CD1c-positive myeloid dendritic cell (primary cell): ENCODE measurements around the gene ARG2.
A peak's percentile ranks its signal among the peaks of the same experiment; 100 is the strongest.

Source experiments
- DNase-seq: peaks from one replicate; pipeline ENCODE4 v3.0.0-alpha.2; 2016; ENCODE audit errors: extremely low spot score

The ARG2 gene

DNA sequence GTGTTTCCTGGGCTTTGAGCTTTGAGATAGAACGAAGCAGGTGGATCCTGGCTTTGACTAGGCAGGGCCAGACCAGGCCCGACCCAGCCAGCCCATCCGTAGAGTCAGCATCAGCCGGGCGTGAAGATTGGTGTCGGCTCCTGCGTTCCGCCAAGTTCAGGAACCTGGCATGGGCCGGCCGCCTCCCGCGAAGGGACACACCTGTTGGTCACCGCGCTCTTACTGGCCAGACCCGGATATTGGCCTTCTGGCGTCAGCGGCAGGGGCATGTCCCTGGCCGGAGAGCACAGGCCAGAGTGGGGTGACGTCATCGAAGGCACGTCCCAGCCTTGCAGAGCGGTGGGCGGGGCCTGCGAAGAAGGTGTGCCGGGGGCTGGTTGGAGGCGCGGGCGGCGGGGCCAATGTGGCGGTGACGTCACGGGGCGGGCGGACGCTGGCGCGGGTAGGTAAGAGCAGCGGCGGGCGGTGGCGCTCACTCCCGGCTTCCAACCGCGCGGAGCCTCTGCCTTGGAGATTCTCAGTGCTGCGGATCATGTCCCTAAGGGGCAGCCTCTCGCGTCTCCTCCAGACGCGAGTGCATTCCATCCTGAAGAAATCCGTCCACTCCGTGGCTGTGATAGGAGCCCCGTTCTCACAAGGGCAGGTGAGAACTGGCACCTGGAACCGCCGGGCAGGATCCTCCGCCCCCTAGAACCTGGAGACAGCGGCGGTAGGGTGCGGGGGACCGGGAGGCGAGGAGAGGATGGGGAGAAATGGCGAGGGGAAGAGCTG lies at the start of gene ARG2:
Gene ARG2 (plus strand): TSS at position 475 of the 771 bp plus-strand sequence. CDS start 58 bp downstream, at position 533.
- peak; percentile 95 for DNase-seq

DNA sequence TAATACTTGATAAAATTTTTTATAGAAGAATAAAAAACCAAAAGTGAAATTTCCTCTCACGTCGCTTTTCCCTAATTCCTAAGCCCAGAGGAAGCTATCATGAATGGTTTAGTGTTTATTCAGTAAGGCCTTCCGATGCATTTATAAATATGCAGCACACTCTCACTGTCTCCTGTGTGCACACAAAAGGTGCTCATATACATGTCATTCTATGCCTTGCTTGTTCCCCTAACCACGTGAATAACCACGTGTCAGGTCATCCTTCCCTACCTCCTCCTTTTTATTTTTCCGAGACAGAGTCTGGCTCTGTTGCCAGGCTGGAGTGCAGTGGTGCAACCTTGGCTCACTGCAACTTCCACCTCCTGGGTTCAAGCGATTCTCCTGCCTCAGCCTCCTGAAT lies 49.3 kb upstream of the ARG2 start:
- no peak for DNase-seq

DNA sequence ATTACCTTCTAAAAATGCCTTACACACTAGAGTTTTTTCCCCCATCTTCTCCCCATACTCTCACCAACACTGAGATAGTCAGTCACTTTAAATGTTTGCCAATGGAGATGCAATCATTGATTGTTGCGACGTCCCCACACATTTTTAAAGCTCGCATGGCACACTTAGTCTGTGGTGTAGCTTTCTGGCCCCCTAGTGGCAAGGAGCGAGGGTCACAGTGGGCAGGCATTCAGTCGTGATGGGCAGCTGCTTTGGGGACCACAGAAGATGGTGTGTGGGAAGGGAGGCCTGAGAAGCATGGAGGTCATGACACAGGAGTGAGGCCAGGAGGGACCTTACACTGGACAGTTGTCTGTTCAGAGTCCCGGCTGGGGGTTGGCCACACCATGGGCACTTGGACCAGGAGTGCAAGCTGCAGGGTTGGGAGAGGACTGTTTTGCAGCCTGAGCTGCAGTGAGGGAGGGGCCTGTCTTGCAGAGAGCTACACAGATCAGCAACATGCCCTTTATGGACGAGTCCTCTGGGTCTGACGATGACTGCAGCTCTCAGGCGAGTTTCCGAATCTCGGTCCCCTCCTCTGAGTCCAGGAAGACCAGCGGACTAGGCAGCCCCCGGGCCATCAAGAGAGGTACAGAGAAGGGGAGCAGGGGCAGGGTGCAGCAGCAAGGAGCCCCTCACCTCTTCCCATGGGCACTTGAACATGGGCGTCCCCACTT lies 48.3 kb upstream of the ARG2 start:
- DNase-seq, result peak; percentile 74

DNA sequence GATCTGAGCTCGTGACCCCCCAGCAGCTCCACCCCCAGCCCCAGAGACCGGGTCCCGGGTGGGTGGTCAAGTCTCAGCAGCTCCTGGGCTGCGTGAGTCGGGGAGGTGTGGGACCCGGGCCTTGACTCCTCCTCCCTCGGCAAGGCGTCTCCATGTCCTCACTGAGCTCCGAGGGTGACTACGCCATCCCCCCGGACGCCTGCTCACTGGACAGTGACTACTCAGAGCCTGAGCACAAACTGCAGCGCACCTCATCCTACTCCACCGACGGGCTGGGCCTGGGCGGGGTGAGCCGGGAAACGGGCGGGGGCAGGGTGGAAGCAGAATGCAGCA lies 47.8 kb upstream of the ARG2 start:
- no peak for DNase-seq

DNA sequence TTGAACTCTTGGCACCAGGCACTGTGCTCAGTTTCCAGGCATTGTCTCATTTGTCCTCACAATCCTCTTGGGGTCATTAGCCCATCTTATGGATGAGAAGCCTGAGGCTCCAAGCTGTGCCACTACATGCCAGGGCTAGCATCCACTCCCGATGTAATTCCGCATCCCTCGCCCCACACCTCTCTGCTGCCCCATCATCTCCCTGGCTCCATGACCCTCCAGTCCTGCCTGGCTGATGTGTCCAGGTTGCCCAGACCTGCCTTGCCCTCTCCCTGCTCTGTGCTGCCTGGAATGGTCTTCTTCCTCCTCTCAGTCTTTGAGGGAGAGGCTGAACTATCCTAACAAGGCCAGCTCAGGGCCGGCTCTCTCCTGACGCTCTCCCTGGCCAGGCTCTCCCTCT lies 47.1 kb upstream of the ARG2 start:
- no peak for DNase-seq

DNA sequence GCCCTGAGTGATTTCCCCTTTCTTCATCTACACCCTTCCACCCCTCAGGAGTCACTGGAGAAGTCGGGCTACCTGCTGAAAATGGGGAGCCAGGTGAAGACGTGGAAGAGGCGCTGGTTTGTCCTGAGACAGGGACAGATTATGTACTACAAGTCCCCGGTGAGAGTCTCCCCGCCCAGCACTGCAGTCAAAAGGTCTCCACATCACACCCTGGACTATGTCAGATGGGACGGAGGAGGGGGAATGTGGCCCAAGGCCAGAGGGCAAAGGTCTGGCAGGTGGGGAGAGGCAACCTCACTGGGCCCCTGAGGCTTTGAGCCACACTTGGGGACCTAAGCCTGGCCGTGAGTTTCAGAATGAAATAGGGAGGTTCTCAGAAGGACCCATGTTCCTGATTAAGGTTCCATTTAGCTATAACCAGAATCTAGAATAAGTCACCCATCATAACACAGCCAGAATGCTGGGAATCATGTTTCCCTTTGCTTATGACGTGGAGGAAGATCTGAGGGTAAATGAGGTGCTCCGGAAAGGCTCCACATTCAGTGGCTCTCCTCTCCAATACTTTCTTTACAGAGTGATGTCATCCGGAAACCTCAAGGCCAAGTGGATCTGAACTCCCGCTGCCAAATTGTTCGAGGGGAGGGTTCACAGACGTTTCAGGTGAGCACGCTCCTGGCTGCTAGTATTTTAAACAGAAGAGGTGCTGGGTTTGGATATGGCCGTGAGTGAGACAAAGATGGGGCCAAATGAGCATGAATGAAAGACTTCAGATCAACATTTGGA lies 46.3 kb upstream of the ARG2 start:
- DNase-seq, result no peak

DNA sequence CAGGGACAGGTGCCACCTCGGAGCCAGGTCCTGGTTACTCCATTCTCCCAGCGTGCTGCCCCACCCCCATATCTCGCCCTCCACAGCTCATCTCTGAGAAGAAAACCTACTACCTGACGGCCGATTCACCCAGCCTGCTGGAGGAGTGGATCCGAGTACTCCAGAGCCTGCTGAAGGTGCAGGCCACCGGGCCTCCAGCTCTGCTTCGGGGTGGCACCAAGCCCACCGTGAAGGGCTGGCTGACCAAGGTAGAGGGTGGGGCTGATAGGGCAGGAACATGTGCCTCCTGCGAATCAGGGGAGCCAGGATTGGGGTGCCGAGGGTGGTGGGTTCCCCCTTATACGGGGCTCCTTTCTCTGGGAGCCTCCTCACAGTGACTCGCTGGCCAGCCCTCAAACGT lies 45.6 kb upstream of the ARG2 start:
- DNase-seq, result no peak

DNA sequence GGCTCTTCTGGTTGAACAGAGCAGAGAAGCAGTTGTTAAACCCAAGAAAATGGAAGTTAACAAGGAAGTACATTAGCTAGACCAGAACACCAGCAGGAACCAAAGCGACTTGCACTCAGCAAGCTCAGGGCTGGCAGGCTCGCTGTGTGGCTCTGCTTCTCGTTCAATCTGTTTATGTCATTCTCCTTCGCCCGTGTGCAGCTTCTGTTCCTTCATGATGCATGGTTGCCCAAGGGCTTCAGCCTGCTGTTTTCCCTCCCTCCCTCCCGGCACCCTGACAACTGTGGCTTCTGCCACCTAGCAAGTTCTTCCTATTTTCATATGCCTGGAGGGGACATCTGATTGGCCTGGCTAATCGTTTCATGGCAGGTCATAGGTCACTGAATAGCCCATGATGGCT lies 44.9 kb upstream of the ARG2 start:
- DNase-seq, result peak; percentile 15

DNA sequence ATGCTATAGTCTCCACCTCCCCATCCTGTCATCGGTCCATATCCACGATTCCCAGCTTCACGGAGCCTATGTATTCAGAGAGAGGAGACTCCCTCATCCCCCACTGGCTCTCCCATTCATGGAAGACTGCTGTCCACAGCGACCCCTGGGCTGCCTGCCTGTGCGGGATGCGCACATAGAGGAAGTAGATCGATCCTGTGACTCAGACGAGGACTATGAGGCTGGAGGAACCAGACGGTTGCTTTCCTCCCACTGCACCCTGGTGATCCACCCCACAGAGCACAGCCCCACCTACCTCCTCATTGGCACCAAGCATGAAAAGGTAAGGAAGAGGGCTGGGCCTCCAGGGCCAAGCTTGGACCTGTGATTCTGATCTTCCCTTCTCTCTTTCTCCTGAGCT lies 44.0 kb upstream of the ARG2 start:
- peak; percentile 78 for DNase-seq

DNA sequence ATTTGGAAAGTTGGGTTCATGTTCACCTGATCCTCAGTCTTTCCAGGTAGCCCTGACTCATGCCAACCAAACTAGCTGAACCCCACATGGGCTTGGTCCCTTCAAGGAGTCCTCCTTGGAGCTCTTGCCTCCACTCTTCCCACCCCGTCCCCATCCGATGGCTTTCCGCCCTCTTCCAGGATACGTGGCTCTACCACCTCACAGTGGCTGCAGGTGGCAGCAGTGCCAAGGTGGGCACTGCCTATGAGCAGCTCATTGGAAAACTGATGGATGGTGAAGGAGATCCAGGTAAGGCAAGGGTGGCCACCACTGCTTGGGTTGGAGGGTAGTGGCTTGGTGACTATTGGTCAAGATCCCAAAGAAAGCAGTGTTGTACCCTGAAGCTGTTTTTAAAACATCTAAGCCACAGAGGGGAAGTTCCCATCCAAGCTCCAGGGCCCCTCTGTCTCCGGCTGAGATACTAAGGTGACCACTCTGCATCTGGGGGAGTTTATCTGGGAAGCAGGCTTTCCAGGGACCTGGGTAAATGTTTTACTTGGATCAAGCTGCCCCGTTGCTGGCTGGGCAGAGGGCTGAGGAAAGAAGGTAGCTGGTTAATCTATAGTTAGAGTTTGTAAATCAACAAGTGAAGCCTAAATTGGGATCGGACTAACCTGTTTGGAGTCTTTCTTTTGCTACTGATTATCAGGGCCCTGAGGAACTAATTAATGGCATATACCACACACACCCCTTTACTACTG lies 43.3 kb upstream of the ARG2 start:
- DNase-seq, result no peak

DNA sequence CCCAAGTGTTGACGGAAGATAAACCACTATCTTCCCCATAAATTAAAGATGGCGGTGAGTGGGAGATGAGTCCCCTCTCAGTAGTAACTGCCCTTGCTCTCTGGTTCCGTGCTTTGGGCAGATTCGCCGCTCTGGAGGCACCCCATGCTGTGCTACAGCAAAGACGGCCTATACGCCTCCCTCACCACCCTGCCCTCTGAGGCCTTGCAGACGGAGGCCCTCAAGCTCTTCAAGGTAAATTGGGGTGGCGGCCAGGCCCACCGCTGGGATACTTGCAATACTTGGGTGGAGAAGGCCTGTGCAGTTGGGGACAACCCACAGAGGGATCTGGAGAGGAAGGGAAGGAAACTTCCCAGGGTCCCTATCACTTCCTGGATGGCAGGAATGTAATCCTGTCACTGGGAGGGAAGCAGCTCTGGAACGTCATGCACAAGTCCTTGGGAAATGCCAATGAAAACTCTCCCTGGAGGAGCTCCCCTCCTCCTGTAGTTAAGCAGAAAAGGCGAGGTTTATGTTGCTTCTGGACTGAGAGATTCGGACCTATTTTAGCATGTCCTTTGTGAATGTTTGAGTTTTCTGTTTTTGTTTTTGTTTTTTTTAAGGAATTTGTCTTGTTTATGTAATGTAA lies 42.4 kb upstream of the ARG2 start:
- DNase-seq, result no peak

DNA sequence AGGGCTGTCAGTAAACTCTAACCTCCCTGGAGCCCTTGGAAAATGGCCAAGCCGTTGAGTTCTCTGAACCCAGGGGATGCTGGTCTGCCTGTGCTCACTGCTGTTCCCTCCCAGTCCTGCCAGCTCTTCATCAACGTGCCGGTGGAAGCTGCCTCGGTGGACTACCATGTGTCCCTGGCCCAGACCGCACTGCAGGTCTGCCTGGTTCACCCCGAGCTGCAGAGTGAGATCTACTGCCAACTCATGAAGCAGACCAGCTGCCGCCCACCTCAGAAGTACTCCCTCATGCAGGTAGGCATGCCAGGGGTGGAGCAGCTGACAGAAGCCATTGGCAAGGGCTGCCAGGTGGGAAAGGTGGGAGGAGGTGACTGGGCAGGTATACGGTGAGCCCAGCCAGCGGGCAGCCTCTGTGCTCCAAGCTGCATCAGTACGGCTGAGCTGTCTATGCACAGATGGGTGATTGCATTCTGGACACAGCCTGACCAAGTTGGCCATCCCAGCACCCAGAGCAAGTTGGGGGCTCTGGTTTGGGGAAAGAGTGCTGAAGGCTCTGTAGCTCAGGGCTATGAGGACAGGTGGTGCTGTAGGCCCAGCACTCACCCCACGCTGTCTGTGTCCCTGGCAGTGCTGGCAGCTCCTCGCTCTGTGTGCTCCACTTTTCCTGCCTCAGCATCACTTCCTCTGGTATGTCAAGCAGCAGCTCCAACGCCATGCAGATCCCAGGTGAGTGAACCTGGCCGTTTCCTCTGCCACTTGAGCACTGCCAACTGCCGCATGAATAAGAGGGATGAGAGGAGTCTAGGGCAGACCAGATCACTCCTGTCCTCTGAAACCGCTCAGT lies 41.6 kb upstream of the ARG2 start:
- DNase-seq, result no peak

DNA sequence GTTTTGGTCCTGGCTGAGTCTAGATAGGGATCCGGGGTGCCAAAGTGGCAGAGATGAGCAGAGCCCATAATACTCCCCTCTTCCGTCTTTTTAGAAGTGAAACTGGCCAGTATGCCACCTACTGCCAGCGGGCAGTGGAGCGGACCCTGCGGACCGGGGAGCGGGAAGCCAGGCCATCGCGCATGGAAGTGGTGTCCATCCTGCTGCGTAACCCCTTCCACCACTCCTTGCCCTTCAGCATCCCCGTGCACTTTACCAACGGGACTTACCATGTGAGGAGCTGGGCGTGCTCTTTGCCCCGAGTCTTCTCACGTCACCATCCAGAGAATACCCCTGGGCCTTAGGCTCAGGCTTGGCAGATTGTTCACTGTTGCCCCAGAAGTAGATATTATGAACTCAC lies 40.7 kb upstream of the ARG2 start:
- no peak for DNase-seq

DNA sequence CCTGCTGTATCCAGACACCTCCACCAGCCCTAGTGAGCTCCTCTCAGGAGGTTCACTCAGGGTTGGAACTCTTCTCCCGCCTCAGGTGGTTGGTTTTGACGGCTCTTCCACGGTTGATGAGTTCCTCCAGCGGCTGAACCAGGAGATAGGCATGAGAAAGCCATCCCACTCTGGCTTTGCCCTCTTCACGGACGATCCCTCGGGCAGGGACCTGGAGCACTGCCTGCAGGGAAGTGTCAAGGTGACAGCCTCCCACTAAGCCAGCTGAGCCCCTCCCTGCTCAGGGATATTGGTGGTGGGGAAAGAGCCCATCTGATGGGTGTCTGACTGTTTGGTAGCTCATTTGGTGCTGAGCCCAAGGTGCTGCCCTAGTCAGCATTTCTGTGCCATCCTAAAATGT lies 40.1 kb upstream of the ARG2 start:
- DNase-seq, result no peak

DNA sequence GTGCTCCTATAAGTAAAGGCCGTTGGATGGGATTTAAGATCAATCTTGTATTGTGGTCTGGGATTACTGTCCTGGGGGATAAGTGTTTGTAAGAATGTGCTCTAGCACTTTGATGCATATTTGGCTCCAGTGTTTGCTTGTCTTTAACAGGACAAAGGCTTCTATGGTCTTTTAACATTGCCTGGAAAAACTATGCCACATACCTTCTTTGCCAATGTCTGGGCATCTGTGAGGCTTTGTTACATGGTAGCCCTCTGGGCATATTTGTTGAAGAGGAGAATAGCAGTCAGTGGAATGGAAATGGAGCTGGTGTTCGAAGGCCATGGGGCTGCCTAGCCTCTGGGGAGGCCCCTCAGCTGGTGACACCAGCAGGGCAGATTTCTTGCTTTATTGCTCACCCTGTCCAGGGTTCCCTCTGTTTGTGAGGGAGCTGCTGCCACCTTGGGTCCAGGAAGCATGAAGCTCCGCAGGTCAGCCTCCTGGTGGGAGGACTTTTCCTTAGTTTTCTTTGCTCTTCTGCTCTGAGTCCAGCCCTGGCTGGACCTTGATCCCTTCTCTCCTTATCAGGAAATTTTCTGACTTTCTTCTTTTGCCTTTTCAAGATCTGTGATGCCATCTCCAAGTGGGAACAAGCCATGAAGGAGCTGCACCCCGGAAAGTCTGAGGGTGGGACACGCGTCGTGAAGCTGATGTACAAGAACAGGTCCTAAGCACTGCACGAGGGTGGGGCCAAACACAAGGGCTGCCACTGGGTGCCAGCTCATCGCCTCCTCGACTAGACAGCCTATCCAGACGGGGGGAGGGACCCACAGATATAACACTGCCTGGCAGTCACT lies 39.2 kb upstream of the ARG2 start:
- no peak for DNase-seq

DNA sequence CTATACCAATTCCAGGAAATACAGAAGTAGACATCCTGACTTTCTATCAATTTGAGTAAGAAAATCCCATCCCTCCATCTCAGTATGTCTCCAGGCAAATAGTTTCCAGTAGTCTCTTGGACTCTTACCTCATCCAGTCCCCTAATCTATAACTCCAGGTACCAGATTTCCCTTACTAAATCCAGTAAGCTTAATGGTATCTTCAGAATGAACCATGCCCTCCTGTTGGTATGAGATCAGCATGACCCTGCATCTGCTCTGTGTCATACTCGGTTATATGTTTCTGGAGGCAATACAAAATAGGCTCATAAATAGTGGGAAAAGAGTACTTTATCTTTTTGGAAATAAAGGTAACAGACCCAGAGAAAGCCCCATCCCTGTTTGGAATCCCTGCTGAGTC lies 38.1 kb upstream of the ARG2 start:
- DNase-seq, result no peak

DNA sequence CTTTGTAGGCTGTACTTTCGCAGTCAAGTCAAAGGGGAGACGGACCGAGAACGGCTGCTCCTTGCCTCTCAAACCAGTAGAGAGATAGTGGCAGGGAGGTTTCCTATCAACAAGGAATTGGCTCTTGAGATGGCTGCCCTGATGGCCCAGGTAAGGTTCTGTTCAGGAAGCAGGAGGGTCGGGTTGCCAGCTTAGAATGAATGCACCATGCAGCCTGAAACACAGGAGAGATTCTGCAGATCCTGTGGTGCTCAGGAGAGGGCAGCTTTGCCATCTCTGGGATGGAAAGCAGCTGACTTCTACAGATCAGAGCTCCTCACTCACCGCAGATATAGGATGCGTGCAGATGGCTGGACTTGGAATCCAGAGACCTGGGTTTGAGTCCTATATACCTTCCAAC lies 37.7 kb upstream of the ARG2 start:
- no peak for DNase-seq

DNA sequence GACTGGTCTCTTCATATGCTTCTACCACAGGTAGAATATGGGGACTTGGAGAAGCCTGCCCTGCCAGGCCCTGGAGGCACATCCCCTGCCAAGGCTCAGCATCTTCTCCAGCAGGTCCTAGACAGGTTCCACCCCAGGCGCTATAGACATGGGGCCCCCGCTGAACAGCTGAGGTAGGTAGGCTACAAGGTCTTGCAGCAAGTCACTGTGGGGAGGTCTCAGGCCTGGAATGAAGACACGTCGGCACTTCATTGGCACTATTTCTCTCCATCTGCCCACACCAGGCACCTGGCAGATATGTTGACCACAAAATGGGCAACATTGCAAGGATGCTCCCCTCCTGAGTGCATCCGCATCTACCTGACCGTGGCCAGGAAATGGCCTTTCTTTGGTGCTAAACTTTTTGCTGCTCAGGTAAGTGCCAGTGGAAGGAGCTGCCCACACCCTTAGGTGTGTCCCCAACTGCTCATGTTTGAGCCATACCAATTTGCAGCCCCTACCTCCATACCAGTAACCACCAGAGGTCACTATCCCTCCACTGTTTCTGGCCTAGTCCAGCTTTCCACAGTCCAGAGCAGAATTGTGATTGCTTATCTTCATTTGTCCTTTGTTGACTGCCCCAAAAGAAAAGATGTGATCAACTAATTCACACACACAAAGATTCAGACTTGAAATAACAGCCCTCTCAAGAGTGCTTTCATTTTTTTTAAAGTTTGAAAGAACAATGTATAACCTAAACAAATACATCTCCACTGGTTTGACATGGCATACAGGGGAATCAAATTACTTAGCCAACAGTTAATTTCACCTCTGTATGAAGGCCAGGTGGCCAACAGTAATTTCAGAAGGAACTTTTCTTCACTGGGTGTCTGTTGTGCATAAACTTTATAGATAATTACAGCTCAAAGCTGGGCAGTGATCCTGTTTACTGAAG lies 35.7 kb upstream of the ARG2 start:
- peak; percentile 61 for DNase-seq

DNA sequence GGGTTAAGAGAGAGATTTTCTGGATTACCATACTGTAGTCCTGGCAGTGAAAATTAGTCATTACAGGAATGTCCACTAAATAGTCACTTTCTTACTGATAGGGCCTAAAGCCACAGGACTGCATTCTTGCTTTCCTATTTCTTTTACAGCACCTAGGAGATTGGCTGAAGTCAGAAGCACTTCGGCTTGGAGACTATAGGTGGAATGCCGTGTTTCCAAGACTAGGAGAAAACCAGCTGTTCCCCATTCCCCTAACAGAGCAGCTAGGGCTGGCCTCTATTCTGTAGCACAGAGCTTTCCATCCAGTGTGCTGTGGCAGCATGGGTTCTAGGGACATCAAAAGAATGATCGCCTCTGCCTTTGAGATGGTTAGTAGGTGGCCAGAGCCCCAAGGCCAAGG lies 34.7 kb upstream of the ARG2 start:
- no peak for DNase-seq
